HG03469 (cell line): ENCODE measurements around the gene ZNF300.
"Not testable (repeated sequence)": the region's sequence is repeated elsewhere in the genome, so short reads cannot be mapped to it uniquely, and the experiment has no call there.

Experiments used
- ATAC-seq: cut with Tn5 transposase; IDR thresholded peaks from one replicate; pipeline ENCODE4 v1.9.1; 2021; ENCODE audit warnings: mild to moderate bottlenecking, moderate library complexity, moderate number of reproducible peaks; ENCODE audit not compliant: unreplicated experiment

ZNF300 gene

DNA sequence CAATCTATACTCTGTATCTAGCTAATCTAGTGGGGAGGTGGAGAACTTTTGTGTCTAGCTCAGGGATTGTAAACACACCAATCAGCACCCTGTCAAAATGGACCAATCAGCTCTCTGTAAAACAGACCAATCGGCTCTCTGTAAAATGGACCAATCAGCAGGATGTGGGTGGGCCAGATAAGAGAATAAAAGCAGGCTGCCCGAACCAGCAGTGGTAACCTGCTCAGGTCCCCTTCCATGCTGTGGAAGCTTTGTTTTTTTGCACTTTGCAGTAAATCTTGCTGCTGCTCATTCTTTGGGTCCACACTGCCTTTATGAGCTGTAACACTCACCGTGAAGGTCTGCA is 58.5 kb downstream of the ZNF300 start, which contains the start of gene IRGM:
IRGM (plus strand) TSS at position 214 of the 346 bp plus-strand sequence. CDS start 1,603 bp downstream, outside the sequence.
- not testable (repeated sequence) for ATAC-seq

GRCh38 chr5:150845185-150845859 is 59.5 kb downstream of the ZNF300 start:
- ATAC-seq, result not testable (repeated sequence)
